Transverse colon (tissue), 4 donors: ENCODE results near the gene AIF1L. TPM values are rescaled to one million over a fixed set of nuclear protein-coding genes. Genes with fewer than 3 reads are reported as not detected.

Experiments
- DNase-seq: peaks from one replicate; pipeline ENCODE4 v3.0.0-alpha.2; 2019
- H3K27ac ChIP-seq, 4 donors: fragments of 200-600 bp; sonication (generic); 2 replicates each; pipeline ENCODE4 v1.5.1; 2016 to 2018; ENCODE audit warnings: inconsistent platforms in 4 of 4
- H3K27me3 ChIP-seq: fragments of 200-600 bp; sonication (generic); 2 replicates; pipeline ENCODE4 v1.5.1; 2017; ENCODE audit warnings: inconsistent platforms
- H3K36me3 ChIP-seq, 4 donors: fragments of 200-600 bp; sonication (generic); 2 replicates each; pipeline ENCODE4 v1.5.1; 2017 to 2019; ENCODE audit warnings: inconsistent platforms in 4 of 4
- H3K4me1 ChIP-seq, 4 donors: fragments of 200-600 bp; sonication (generic); 2 replicates each; pipeline ENCODE4 v1.5.1; 2017 to 2020; ENCODE audit warnings: inconsistent platforms in 4 of 4
- H3K4me3 ChIP-seq, 4 donors: fragments of 200-600 bp; sonication (generic); 1 replicate in 1 of 4; 2 replicates in 3 of 4; pipeline versions ENCODE4 v1.5.1 to v1.6.1; 2017 to 2019; ENCODE audit warnings: inconsistent platforms in 4 of 4
- H3K9me3 ChIP-seq, 2 donors: fragments of 200-600 bp; sonication (generic); 2 replicates each; pipeline ENCODE4 v1.5.1; 2017 to 2019; ENCODE audit warnings: inconsistent platforms in 2 of 2
- CTCF ChIP-seq, 5 experiments: fragments of 200-600 bp in 3 of 5; fragments of 450-650 bp in 2 of 5; sonication (generic) in 3 of 5; IDR thresholded peaks; 1 replicate in 2 of 5; 2 replicates in 3 of 5; pipeline ENCODE4 v1.5.1; 2016 to 2017; ENCODE audit warnings: antibody characterized with exemption in 5 of 5, inconsistent platforms in 3 of 5, mild to moderate bottlenecking in 2 of 5, moderate library complexity in 1 of 5
- EP300 ChIP-seq: sonication (generic); formaldehyde crosslinking; IDR thresholded peaks from one replicate; pipeline ENCODE4 v1.6.1; 2017; ENCODE audit warnings: antibody characterized with exemption, low read depth
- POLR2A ChIP-seq: fragments of 450-650 bp; IDR thresholded peaks from one replicate; pipeline ENCODE4 v1.6.1; 2016; ENCODE audit warnings: antibody characterized with exemption, mild to moderate bottlenecking, moderate library complexity
- POLR2AphosphoS5 ChIP-seq, 3 donors: sonication (generic); formaldehyde crosslinking; IDR thresholded peaks; one replicate each; pipeline ENCODE4 v1.6.1; 2016; ENCODE audit warnings: antibody characterized with exemption in 3 of 3
- WGBS, 2 donors: methylation state at CpG; one replicate each; pipeline ENCODE4 v1.1.5; 2018; ENCODE audit warnings: low coverage in 1 of 2; 5-methylcytosine and 5-hydroxymethylcytosine counted together
- in situ Hi-C, 4 donors: fragments of 200-750 bp; cut with MboI; loops; one replicate each; pipeline versions ENCODE4 v1.15.0 to v1.15.1; 2017; ENCODE audit warnings: low sequenced_read_pairs in 3 of 4, low pct_ligation_motif_present in 1 of 4, low pct_unique_long_range_greater_than_20kb in 1 of 4
- intact Hi-C: fragments of 100-400 bp; cut with DNase I; formaldehyde crosslinking; loops from one replicate; pipeline ENCODE4 v1.15.1; 2023; ENCODE audit warnings: low total_unique reads
- total RNA-seq, 4 donors: library from RNA; depleted of rRNA; stranded (reverse); fragments of >200 nt; gene quantifications; one replicate each; pipeline ENCODE4 v1.1.0, GENCODE V29; 2016

AIF1L gene
- total RNA-seq, 4 donors from 2014 or later = 0.75 to 4.4 (median 1.7) TPM

DNA sequence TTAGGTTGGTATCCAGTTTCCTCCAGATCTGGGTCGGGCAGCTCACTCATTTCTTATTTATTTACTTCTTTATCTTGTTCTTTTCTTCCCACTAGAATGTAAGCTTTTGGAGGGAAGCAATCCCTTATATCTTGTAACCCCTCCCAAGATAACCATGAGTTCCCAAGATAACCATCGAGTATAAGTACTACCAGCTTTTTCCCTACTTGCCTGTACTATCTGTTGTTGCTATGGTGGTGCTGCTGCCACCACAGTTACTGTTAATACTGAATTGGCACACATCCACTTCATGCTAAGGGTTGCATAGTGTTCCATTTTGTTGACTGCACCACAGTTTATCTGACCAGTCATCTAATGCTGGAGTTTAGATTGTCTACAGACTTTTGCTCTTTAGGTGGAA is 48.9 kb downstream of the AIF1L start:
- peaks cover 0 to 95% (median 47%) of the 10 kb centered on the region in 4 donors for H3K36me3 ChIP-seq
- intact Hi-C loops (no loop called here), in situ Hi-C loops (no loop called here)
- 82 to 100% methylated on average over 1 to 2 of the region's 2 CpGs for WGBS, 2 donors
- no peak overlapping the region for H3K4me3 ChIP-seq
- no peaks in the 10 kb centered on the region for H3K27me3 ChIP-seq
- no peak for TF ChIP-seq POLR2AphosphoS5 (IDR thresholded peaks at IDR 0.05)
- no peak for TF ChIP-seq EP300
- no peak for TF ChIP-seq POLR2A
- no peak for TF ChIP-seq CTCF (IDR thresholded peaks at IDR 0.05)
- H3K9me3 ChIP-seq = no peaks in the 10 kb centered on the region
- no peak for DNase-seq
- H3K4me1 ChIP-seq = no peaks in the 10 kb centered on the region
- no peak overlapping the region for H3K27ac ChIP-seq

- Histone ChIP-seq H3K27me3 (no peaks in the 10 kb centered on the region), H3K27ac (no peak overlapping the region), H3K36me3 (peaks cover 0 to 95% (median 47%) of the 10 kb centered on the region in 4 donors), H3K4me3 (no peak overlapping the region), H3K9me3 (no peaks in the 10 kb centered on the region), H3K4me1 (no peaks in the 10 kb centered on the region)
- WGBS, 2 donors = 94% methylated on average over 3 to 4 of the region's 4 CpGs
- DNase-seq = no peak
- intact Hi-C loops (no loop called here), in situ Hi-C loops (no loop called here)
- TF ChIP-seq POLR2A (no peak), POLR2AphosphoS5 (IDR thresholded peaks at IDR 0.05) (no peak), CTCF (IDR thresholded peaks at IDR 0.05) (no peak), EP300 (no peak)
These were observed 49.9 kb downstream of the AIF1L start for GRCh38 chr9:131146186-131146585.

- H3K27ac ChIP-seq = no peak overlapping the region
- TF ChIP-seq POLR2AphosphoS5 (IDR thresholded peaks at IDR 0.05) = no peak
- no peak for TF ChIP-seq POLR2A
- no peak for TF ChIP-seq CTCF (IDR thresholded peaks at IDR 0.05)
- TF ChIP-seq EP300 = no peak
- H3K36me3 ChIP-seq = peaks cover 0 to 93% (median 46%) of the 10 kb centered on the region in 4 donors
- H3K4me1 ChIP-seq = no peaks in the 10 kb centered on the region
- intact Hi-C loops (no loop called here), in situ Hi-C loops (no loop called here)
- H3K4me3 ChIP-seq = no peak overlapping the region
- 74 to 85% methylated on average over 3 of the region's 3 CpGs for WGBS, 2 donors
- no peak for DNase-seq
- H3K9me3 ChIP-seq = no peaks in the 10 kb centered on the region
- no peaks in the 10 kb centered on the region for H3K27me3 ChIP-seq
These were observed 51.9 kb downstream of the AIF1L start for GRCh38 chr9:131148276-131148675.

DNA sequence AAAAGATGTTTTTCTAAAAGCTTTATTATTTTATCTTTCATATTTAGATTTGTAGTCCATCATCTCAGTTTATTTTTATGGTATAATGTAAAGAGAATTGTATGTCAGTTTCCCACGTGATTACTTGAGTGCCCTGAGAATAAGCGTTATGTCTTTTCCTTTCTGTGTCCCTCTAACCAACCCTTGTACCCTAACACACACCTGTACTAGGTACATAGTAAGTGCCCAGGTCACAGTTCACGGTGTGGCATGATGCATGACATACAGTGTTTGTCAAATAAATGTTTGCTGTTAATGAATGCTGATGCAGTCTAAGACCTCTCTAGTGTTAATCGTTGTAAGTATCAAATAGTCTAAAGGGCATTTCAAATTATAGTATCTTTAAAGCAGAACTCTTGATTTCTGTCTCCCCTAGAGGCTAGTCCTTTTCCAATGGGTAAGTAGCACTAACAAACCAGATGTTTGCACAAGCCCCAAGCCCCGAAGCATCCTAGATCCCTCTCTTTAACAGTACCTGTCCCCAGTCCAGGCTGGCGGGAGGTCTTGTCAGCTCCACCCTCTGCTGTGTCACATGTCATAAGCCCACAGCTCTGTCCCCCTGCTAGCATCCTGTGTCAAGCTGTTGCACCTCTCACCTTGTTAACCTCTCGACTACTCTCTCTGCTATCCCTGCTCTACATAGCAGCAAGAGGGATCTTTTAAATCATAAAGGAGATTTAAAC is 52.8 kb downstream of the AIF1L start:
- Histone ChIP-seq H3K4me3 (no peak overlapping the region), H3K36me3 (peaks cover 0 to 94% (median 47%) of the 10 kb centered on the region in 4 donors), H3K9me3 (no peaks in the 10 kb centered on the region), H3K27ac (no peak overlapping the region), H3K27me3 (no peaks in the 10 kb centered on the region), H3K4me1 (no peaks in the 10 kb centered on the region)
- TF ChIP-seq EP300 = no peak
- TF ChIP-seq POLR2A = no peak
- TF ChIP-seq POLR2AphosphoS5 (IDR thresholded peaks at IDR 0.05) = no peak
- no peak for TF ChIP-seq CTCF (IDR thresholded peaks at IDR 0.05)
- in situ Hi-C loops (no loop called here), intact Hi-C loops (no loop called here)
- 82 to 87% methylated on average over 7 of the region's 7 CpGs for WGBS, 2 donors
- DNase-seq = no peak
